H9 (cell line): ENCODE measurements around the gene C19orf81. TPM values are rescaled to one million over a fixed set of nuclear protein-coding genes. Genes with fewer than 3 reads are reported as not detected.

ENCODE experiments used
- DNase-seq: peaks from one replicate; pipeline ENCODE4 v3.0.0-alpha.2; 2017
- H2AFZ ChIP-seq: one replicate; pipeline ENCODE4 v1.6.1; 2013; ENCODE audit warnings: mild to moderate bottlenecking, low read length, control low read depth, moderate library complexity
- H2AK5ac ChIP-seq: 2 replicates; pipeline ENCODE4 v1.6.1; 2013; ENCODE audit warnings: low read length, control low read depth, mixed read lengths; ENCODE audit not compliant: insufficient read length
- H2BK120ac ChIP-seq: one replicate; pipeline ENCODE4 v1.6.1; 2013; ENCODE audit warnings: low read depth, mild to moderate bottlenecking, low read length, control low read depth, inconsistent platforms; ENCODE audit not compliant: poor library complexity, severe bottlenecking
- H2BK12ac ChIP-seq: 2 replicates; pipeline ENCODE4 v1.6.1; 2013; ENCODE audit warnings: low read length, control low read depth, mixed read lengths, low read depth; ENCODE audit not compliant: insufficient read length
- H2BK15ac ChIP-seq: 2 replicates; pipeline ENCODE4 v1.6.1; 2013; ENCODE audit warnings: low read depth, low read length, control low read depth
- H2BK20ac ChIP-seq: one replicate; pipeline ENCODE4 v1.6.1; 2013; ENCODE audit warnings: low read depth, mild to moderate bottlenecking, low read length, control low read depth, inconsistent platforms; ENCODE audit not compliant: poor library complexity, severe bottlenecking
- H2BK5ac ChIP-seq: 2 replicates; pipeline ENCODE4 v1.6.1; 2013; ENCODE audit warnings: low read length, control low read depth, mixed read lengths; ENCODE audit not compliant: insufficient read length
- H3K14ac ChIP-seq: 2 replicates; pipeline ENCODE4 v1.6.1; 2013; ENCODE audit warnings: low read length, control low read depth; ENCODE audit not compliant: insufficient read depth
- H3K18ac ChIP-seq: 2 replicates; pipeline ENCODE4 v1.6.1; 2013; ENCODE audit warnings: low read depth, mild to moderate bottlenecking, mixed read lengths, low read length, control low read depth; ENCODE audit not compliant: insufficient read length
- H3K23ac ChIP-seq: 2 replicates; pipeline ENCODE4 v1.6.1; 2013; ENCODE audit warnings: low read length, control low read depth, mixed read lengths, low read depth; ENCODE audit not compliant: insufficient read length
- H3K23me2 ChIP-seq: 2 replicates; pipeline ENCODE4 v1.6.1; 2013; ENCODE audit warnings: low read depth, mild to moderate bottlenecking, mixed read lengths, low read length, control low read depth; ENCODE audit not compliant: insufficient read length, poor library complexity, severe bottlenecking
- H3K27ac ChIP-seq: 2 replicates; pipeline ENCODE4 v1.5.1; 2013; ENCODE audit warnings: low read length, control low read depth, mixed read lengths, low read depth; ENCODE audit not compliant: insufficient read length
- H3K27me3 ChIP-seq: 2 replicates; pipeline ENCODE4 v1.6.1; 2013; ENCODE audit warnings: low read length, control low read depth, inconsistent platforms; ENCODE audit not compliant: insufficient read depth
- H3K4ac ChIP-seq: 2 replicates; pipeline ENCODE4 v1.6.1; 2013; ENCODE audit warnings: low read depth, mild to moderate bottlenecking, control low read depth, inconsistent platforms, low read length, moderate library complexity
- H3K4me1 ChIP-seq: 2 replicates; pipeline ENCODE4 v1.6.1; 2013; ENCODE audit warnings: low read length, control low read depth, inconsistent platforms; ENCODE audit not compliant: insufficient read depth
- H3K4me2 ChIP-seq: 2 replicates; pipeline ENCODE4 v1.6.1; 2013; ENCODE audit warnings: low read length, control low read depth, mixed read lengths; ENCODE audit not compliant: insufficient read length, insufficient read depth
- H3K56ac ChIP-seq: 2 replicates; pipeline ENCODE4 v1.6.1; 2013; ENCODE audit warnings: low read depth, mild to moderate bottlenecking, mixed read lengths, low read length, control low read depth; ENCODE audit not compliant: insufficient read length
- H3K79me1 ChIP-seq: 2 replicates; pipeline ENCODE4 v1.6.1; 2013; ENCODE audit warnings: low read depth, mild to moderate bottlenecking, moderate library complexity, low read length, control low read depth, inconsistent platforms; ENCODE audit not compliant: insufficient read depth, poor library complexity, severe bottlenecking
- H3K79me2 ChIP-seq: 2 replicates; pipeline ENCODE4 v1.6.1; 2013; ENCODE audit warnings: low read length, control low read depth, inconsistent platforms; ENCODE audit not compliant: insufficient read depth
- H3K9ac ChIP-seq: 2 replicates; pipeline ENCODE4 v1.6.1; 2013; ENCODE audit warnings: low read length, control low read depth, mixed read lengths; ENCODE audit not compliant: insufficient read length; ENCODE audit errors: extremely low read depth
- H3K9me3 ChIP-seq: one replicate; pipeline ENCODE4 v1.6.1; 2013; ENCODE audit warnings: low read depth, low read length, inconsistent platforms; ENCODE audit not compliant: control insufficient read depth
- H3T11ph ChIP-seq: one replicate; pipeline ENCODE4 v1.6.1; 2013; ENCODE audit warnings: mild to moderate bottlenecking, low read length, control low read depth, inconsistent platforms
- H4K20me1 ChIP-seq: one replicate; pipeline ENCODE4 v1.6.1; 2013; ENCODE audit not compliant: control insufficient read depth, insufficient read length, insufficient read depth
- H4K5ac ChIP-seq: 2 replicates; pipeline ENCODE4 v1.6.1; 2013; ENCODE audit warnings: low read depth, mild to moderate bottlenecking, mixed read lengths, low read length, control low read depth; ENCODE audit not compliant: insufficient read length
- H4K8ac ChIP-seq: replicated peaks from 2 replicates; pipeline ENCODE4 v1.6.1; 2013; ENCODE audit warnings: low read length, control low read depth, mixed read lengths, low read depth; ENCODE audit not compliant: insufficient read length
- H4K91ac ChIP-seq: 2 replicates; pipeline ENCODE4 v1.6.1; 2013; ENCODE audit warnings: low read depth, mild to moderate bottlenecking, moderate library complexity, mixed read lengths, low read length, control low read depth; ENCODE audit not compliant: insufficient read length
- H3K27ac Mint-ChIP-seq, 3 experiments: 2 replicates in 2 of 3; 3 replicates in 1 of 3; pipeline ENCODE4 v1.8.0; 2020 to 2021; ENCODE audit warnings: mixed read lengths in 3 of 3, mild to moderate bottlenecking in 1 of 3, moderate library complexity in 1 of 3
- H3K27me3 Mint-ChIP-seq: 2 replicates; pipeline ENCODE4 v1.8.0; 2021; ENCODE audit warnings: low read depth, mild to moderate bottlenecking, moderate library complexity, mixed read lengths
- H3K36me3 Mint-ChIP-seq, 3 experiments: 2 replicates in 2 of 3; 3 replicates in 1 of 3; pipeline ENCODE4 v1.8.0; 2020 to 2021; ENCODE audit warnings: low read depth in 3 of 3, mixed read lengths in 3 of 3; ENCODE audit not compliant: insufficient read depth in 1 of 3
- H3K4me1 Mint-ChIP-seq, 2 experiments: 2 replicates each; pipeline ENCODE4 v1.8.0; 2020; ENCODE audit warnings: mixed read lengths in 2 of 2
- H3K4me3 Mint-ChIP-seq, 2 experiments: 2 replicates in 1 of 2; 3 replicates in 1 of 2; pipeline ENCODE4 v1.8.0; 2020 to 2021; ENCODE audit warnings: mild to moderate bottlenecking in 2 of 2, mixed read lengths in 2 of 2, moderate library complexity in 1 of 2
- H3K9me3 Mint-ChIP-seq, 2 experiments: 2 replicates in 1 of 2; 3 replicates in 1 of 2; pipeline ENCODE4 v1.8.0; 2020; ENCODE audit warnings: mild to moderate bottlenecking in 2 of 2, mixed read lengths in 2 of 2, moderate library complexity in 1 of 2
- WGBS: extraction: QIAGEN DNeasy Blood & Tissue Kit; methylation state at CpG from one replicate; pipeline ENCODE4 v1.1.7; 2013; ENCODE audit warnings: missing lambda C conversion rate, low lambda C conversion rate, mixed read lengths; ENCODE audit not compliant: insufficient read length; ENCODE audit errors: extremely low coverage; 5-methylcytosine and 5-hydroxymethylcytosine counted together
- total RNA-seq: library from RNA; stranded (reverse); gene quantifications from 2 replicates; pipeline ENCODE4 v1.2.1, GENCODE V29; 2021
- TF ChIP-seq, protein P1 (sequence below): fragments of 200-600 bp; sonication (generic); conservative IDR thresholded peaks from 3 replicates; pipeline ENCODE4 v1.8.0; 2021; ENCODE audit warnings: antibody characterized with exemption, mild to moderate bottlenecking

Gene C19orf81
- total RNA-seq, 1 experiment from 2014 or later = 11.0 TPM

DNA sequence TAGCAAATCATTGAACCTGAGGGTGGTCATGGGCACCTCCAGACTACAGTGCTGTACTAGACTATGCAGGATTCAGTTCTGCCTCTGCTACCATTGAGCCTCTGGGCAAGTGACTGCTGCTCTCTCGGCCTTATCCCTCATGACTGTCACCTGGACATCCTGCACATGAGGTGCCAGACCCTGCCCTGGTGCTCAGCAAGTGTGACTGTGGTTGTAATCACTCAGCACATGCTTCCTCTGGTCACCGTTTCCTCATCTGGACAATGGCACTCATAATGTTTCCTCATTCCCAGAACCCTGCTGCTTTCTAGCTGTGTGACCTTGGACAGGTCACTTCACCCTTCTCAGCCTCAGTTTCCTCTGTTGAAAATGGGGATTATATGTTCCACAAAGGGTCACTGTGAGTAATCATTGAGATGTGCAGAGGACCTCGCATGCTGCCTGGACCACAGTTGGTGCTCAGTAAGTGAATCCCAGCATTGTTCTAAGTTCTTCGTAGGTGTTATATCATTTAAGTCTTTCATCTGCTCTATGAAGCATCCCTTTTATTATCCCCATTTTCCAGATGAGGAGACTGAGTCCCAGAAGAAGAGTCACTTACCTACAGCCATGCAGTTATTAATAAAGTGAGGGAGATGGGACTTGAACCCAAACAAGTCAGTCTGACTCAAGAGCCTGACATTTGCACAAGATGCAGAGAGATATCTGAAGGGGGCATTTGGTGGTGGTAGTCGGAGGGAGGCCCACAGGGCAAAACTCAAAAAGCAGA lies 12.7 kb upstream of the C19orf81 start:
- Histone ChIP-seq H3K4ac (no peak overlapping the region), H3K79me2 (no peaks in the 10 kb centered on the region), H2BK120ac (no peak overlapping the region), H3K23ac (no peak overlapping the region), H3K18ac (no peak overlapping the region), H4K91ac (no peak overlapping the region), H3T11ph (no peak overlapping the region), H3K27me3 (peaks cover 6% of the 10 kb centered on the region; the same call in 1 of the 2 replicates), H3K27ac (no peak overlapping the region), H3K23me2 (peaks cover 7% of the 10 kb centered on the region), H3K9me3 (peaks cover 18% of the 10 kb centered on the region), H3K56ac (no peak overlapping the region), H4K5ac (no peak overlapping the region), H4K8ac (no peak overlapping the region), H2BK20ac (no peak overlapping the region), H3K4me2 (no peak overlapping the region), H2AK5ac (no peak overlapping the region), H2BK5ac (no peak overlapping the region), H3K9ac (no peak overlapping the region), H2BK15ac (no peak overlapping the region), H2AFZ (no peak overlapping the region), H3K14ac (no peak overlapping the region), H3K4me1 (no peaks in the 10 kb centered on the region), H3K79me1 (no peaks in the 10 kb centered on the region), H2BK12ac (no peak overlapping the region), H4K20me1 (no peaks in the 10 kb centered on the region)
- H3K27me3 Mint-ChIP-seq = peaks cover 58% of the 10 kb centered on the region
- peaks cover 30 to 31% of the 10 kb centered on the region in 2 experiments for H3K9me3 Mint-ChIP-seq
- H3K27ac Mint-ChIP-seq = no peak overlapping the region
- DNase-seq = no peak
- no CpG with 5 or more reads among the region's 5 CpGs for WGBS
- TF ChIP-seq, protein P1, sequence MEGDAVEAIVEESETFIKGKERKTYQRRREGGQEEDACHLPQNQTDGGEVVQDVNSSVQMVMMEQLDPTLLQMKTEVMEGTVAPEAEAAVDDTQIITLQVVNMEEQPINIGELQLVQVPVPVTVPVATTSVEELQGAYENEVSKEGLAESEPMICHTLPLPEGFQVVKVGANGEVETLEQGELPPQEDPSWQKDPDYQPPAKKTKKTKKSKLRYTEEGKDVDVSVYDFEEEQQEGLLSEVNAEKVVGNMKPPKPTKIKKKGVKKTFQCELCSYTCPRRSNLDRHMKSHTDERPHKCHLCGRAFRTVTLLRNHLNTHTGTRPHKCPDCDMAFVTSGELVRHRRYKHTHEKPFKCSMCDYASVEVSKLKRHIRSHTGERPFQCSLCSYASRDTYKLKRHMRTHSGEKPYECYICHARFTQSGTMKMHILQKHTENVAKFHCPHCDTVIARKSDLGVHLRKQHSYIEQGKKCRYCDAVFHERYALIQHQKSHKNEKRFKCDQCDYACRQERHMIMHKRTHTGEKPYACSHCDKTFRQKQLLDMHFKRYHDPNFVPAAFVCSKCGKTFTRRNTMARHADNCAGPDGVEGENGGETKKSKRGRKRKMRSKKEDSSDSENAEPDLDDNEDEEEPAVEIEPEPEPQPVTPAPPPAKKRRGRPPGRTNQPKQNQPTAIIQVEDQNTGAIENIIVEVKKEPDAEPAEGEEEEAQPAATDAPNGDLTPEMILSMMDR = no peak
- no peak overlapping the region for H3K4me3 Mint-ChIP-seq
- peaks cover 9 to 29% (median 22%) of the 10 kb centered on the region in 3 experiments; a peak in 6 of 7 replicates for H3K36me3 Mint-ChIP-seq
- peaks cover 8 to 14% of the 10 kb centered on the region in 2 experiments for H3K4me1 Mint-ChIP-seq
